ENCODE results near the gene GRM2.

Gene GRM2

DNA sequence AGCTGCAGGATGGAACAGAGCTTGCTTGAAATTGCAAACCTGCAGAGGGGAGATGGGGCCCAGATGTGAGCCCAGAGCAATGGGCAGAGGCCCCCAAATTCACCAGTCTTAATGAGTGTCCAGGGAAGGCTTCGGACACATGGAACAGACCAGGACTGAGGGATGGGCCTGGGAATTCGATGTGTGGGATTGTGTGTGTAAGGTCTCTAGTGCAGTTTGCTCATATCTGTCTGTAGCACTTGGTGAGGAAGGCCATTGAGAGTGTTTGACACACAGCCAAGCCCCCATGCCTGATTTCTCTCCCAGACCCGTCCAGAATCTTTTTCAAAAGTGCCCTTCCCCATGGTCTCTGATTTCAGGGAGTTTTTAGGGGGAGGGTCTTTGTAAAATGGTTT lies 18.7 kb upstream of the GRM2 start:
- CTCF ChIA-PET = interaction anchor here (1.0 to 29.3 kb wide), 3 partner anchors 186 to 299 kb away, joined by 4 to 477 read pairs (median 16); partner anchors contain the start of gene DCAF1
- DNase-seq (ENCODE audit: extremely low spot score) = no peak
- POLR2A ChIA-PET = no interaction called here
- TF ChIP-seq, protein P1, sequence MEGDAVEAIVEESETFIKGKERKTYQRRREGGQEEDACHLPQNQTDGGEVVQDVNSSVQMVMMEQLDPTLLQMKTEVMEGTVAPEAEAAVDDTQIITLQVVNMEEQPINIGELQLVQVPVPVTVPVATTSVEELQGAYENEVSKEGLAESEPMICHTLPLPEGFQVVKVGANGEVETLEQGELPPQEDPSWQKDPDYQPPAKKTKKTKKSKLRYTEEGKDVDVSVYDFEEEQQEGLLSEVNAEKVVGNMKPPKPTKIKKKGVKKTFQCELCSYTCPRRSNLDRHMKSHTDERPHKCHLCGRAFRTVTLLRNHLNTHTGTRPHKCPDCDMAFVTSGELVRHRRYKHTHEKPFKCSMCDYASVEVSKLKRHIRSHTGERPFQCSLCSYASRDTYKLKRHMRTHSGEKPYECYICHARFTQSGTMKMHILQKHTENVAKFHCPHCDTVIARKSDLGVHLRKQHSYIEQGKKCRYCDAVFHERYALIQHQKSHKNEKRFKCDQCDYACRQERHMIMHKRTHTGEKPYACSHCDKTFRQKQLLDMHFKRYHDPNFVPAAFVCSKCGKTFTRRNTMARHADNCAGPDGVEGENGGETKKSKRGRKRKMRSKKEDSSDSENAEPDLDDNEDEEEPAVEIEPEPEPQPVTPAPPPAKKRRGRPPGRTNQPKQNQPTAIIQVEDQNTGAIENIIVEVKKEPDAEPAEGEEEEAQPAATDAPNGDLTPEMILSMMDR (IDR thresholded peaks at IDR 0.05; ENCODE audit: control extremely low read depth, extremely low read depth, low read depth, missing control alignments) = no peak

DNA sequence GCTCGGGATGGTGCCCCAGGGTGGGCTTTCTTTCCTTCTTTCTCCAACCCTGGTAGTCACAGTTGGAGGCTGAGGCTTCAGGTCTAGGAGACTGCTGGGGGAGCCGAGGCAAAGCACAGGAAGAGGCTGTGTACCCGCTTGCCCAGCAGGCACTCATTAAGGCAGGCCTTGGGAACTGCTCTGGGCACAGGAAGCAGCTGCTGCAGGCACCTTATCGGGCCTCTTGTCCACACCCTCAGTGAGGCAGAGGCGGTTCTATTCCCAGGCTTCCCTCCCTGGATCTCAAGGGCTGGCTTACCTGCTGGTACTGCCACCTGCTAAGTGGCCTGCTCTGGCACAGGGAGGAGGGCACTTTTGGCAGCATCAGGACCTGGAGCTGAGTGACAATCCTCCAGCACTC lies 15.8 kb upstream of the GRM2 start:
- ChIA-PET POLR2A (no interaction called here), CTCF (interaction anchor here (0.8 to 3.9 kb wide), 5 partner anchors 9 to 301 kb away, joined by 3 to 24 read pairs (median 4); no protein-coding TSS in a partner anchor)
- DNase-seq (ENCODE audit: extremely low spot score) = no peak
- TF ChIP-seq, protein P1 (IDR thresholded peaks at IDR 0.05; ENCODE audit: control extremely low read depth, extremely low read depth, low read depth, missing control alignments) = no peak

DNA sequence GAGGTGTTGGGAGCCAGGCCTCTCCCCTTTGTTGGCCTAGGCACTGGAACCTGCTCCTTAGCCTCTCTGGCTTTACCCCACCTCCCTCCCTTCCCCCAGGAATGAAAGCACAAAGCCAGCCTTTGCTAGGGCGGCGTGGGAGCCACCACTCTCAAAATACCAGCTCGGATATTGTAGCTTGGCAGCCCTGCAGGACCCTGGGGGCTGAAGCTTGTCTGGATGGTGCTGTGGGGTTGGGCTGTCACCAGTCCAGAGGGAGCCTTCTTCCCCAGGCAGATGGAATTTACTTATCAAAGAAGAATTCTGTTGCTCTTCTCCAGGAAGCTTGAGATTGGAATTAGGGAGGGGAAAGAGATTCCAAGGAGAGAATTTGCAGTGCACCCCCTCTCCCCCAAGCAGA lies 14.9 kb upstream of the GRM2 start:
- DNase-seq (ENCODE audit: extremely low spot score) = no peak
- ChIA-PET CTCF (interaction anchor here (1.4 to 3.9 kb wide), 4 partner anchors 10 to 302 kb away, joined by 3 to 24 read pairs (median 5); no protein-coding TSS in a partner anchor), POLR2A (no interaction called here)
- TF ChIP-seq, protein P1 (IDR thresholded peaks at IDR 0.05; ENCODE audit: control extremely low read depth, extremely low read depth, low read depth, missing control alignments) = no peak

DNA sequence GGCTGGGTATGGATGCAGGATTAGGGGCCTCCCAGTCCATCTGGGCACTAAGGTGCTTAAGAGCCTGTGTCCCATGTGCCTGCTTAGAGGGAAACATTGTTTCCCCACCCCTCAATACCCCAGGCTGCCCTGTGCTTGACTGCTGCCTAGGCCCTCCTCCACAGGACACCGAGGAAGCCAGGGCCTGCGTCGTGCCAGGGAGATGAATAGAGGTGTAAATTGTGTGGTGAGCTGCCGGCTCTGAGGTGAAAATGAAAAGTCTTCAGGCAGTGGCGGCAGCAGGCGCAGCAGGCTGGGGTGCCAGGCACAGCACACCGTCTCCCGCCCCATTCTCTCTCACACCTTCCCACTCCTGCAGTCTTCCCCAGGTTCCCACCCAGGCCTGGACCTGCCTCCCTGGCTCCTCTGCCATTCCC lies 13.9 kb upstream of the GRM2 start:
- TF ChIP-seq, protein P1 (IDR thresholded peaks at IDR 0.05; ENCODE audit: control extremely low read depth, extremely low read depth, low read depth, missing control alignments) = no peak
- POLR2A ChIA-PET = no interaction called here
- DNase-seq (ENCODE audit: extremely low spot score) = no peak
- CTCF ChIA-PET = interaction anchor here (1.4 to 3.9 kb wide), 3 partner anchors 11 to 300 kb away, joined by 3 to 24 read pairs (median 7); no protein-coding TSS in a partner anchor

DNA sequence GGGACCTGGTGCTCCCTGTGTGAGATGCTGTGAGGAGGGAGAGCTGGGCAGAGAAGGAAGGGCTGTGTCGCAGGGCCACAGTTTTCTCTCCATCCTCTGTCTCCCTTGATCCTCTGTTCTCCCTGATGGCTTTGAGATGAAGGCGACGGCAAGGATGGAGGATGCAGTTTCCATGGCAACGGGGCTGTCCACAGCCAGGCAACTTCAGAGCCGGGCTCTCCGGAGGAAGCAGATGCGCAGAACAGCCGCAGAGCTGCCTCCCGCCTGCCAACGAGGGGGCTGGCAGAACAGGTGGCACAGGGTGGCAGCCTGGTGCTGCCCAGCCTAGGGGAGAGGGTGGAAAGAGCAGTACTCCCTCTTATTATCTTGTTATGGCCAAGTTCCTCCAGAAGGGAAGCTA lies 9.9 kb upstream of the GRM2 start:
- POLR2A ChIA-PET = no interaction called here
- DNase-seq (ENCODE audit: extremely low spot score) = no peak
- CTCF ChIA-PET = interaction anchor here (1.2 to 4.1 kb wide), 5 partner anchors 10 to 308 kb away, joined by 3 to 20 read pairs (median 5); no protein-coding TSS in a partner anchor
- TF ChIP-seq, protein P1 (IDR thresholded peaks at IDR 0.05; ENCODE audit: control extremely low read depth, extremely low read depth, low read depth, missing control alignments) = no peak

DNA sequence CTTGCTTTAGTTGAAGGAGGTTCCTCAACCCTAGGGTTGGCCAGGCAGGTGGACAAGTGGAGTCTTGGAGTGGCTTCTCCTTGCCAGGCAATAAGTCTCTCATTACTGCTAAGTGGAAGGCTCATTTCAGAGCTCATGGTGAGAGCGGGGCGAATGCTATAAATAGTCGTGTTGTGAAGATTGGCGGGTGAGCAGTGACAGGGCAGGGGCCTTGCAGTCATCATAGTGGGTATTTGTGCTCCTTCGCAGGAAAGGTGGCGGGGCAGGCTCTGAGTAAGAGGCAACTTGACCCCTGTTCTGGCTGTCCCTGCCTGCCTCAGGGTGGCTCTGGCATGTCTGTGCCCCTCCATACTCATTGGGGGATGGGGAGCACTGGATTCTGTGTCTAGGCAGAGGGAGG lies 8.7 kb upstream of the GRM2 start:
- POLR2A ChIA-PET = no interaction called here
- no peak for DNase-seq (ENCODE audit: extremely low spot score)
- CTCF ChIA-PET = interaction anchor here (1.2 to 4.1 kb wide), 5 partner anchors 9 to 309 kb away, joined by 3 to 20 read pairs (median 5); partner anchors contain the start of gene GRM2
- TF ChIP-seq, protein P1 (IDR thresholded peaks at IDR 0.05; ENCODE audit: control extremely low read depth, extremely low read depth, low read depth, missing control alignments) = no peak

Data from GM10248 (cell line).